Esophagus squamous epithelium (tissue), 4 donors: ENCODE data around the gene ESPNL.

ENCODE experiments used
- CTCF ChIP-seq, 6 experiments: fragments of 450-650 bp in 4 of 6; fragments of 200-600 bp in 2 of 6; sonication (generic) in 2 of 6; IDR thresholded peaks; one replicate each; pipeline ENCODE4 v1.5.1; 2016 to 2019; ENCODE audit warnings: antibody characterized with exemption in 6 of 6, mild to moderate bottlenecking in 4 of 6, moderate library complexity in 4 of 6
- POLR2A ChIP-seq, 4 donors: fragments of 450-650 bp; IDR thresholded peaks; one replicate each; pipeline ENCODE4 v1.6.1; 2017; ENCODE audit warnings: antibody characterized with exemption in 4 of 4, mild to moderate bottlenecking in 4 of 4, moderate library complexity in 3 of 4

- no peak for TF ChIP-seq CTCF (IDR thresholded peaks at IDR 0.05)
- TF ChIP-seq POLR2A (IDR thresholded peaks at IDR 0.05), result no peak
These were observed 44.9 kb downstream of the ESPNL start for GRCh38 chr2:238145046-238145445.
